Measurements from ENCODE around the gene GPR4.

Gene GPR4

DNA sequence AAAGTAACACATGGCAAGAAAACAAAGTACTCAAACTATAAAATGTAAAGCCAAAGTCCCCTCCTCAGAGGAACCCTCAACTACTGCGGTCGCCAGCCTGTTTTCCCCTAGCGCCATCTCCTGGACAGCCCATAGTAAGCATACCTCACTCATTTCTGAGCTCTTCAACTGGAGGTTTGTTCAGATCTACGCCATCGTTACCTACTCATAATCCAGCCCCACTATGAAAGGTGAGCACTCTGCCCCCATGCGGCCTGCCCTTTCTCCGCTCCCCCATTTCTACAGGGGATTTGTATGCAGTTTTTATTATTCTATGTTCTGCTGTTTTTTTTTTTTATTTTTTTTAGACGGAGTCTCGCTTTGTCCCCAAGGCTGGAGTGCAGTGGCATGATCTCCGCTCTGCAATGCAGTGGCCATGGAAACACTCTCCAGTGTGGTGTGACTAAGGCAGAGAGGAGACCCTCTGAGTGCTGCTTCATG is 43.6 kb downstream of the GPR4 start:
- ATAC-seq, result peak; percentile 89
- Mint-ChIP-seq H3K36me3 (peaks cover 6% of the 10 kb centered on the region), H3K27ac (peak overlapping the region; percentile 53), H3K9me3 (no peaks in the 10 kb centered on the region), H3K4me3 (no peak overlapping the region), H3K4me1 (peaks cover 47% of the 10 kb centered on the region), H3K27me3 (no peaks in the 10 kb centered on the region)

DNA sequence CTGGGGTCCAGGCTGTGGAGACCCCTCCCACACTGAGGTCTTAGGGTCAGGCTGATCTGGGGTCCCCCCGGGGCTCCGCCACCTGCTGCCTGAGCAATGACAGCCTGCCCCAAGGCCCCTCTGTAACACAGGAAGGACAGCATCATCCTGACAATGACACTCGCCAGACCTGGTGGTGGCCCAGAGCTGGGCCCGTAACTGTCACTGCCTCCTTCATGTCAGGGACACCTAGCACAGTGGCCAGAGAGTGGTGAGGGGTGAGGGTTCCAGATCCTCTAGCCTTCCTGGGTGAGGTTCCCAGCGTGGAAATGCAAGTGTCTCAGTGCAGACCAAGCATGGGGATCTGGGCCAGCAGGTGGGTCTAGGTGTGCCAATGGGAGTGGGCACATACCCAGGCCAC is 45.2 kb downstream of the GPR4 start:
- Mint-ChIP-seq H3K4me1 (peaks cover 39% of the 10 kb centered on the region), H3K27ac (no peak overlapping the region), H3K4me3 (no peak overlapping the region), H3K27me3 (no peaks in the 10 kb centered on the region), H3K36me3 (peaks cover 7% of the 10 kb centered on the region), H3K9me3 (no peaks in the 10 kb centered on the region)
- ATAC-seq, result no peak

DNA sequence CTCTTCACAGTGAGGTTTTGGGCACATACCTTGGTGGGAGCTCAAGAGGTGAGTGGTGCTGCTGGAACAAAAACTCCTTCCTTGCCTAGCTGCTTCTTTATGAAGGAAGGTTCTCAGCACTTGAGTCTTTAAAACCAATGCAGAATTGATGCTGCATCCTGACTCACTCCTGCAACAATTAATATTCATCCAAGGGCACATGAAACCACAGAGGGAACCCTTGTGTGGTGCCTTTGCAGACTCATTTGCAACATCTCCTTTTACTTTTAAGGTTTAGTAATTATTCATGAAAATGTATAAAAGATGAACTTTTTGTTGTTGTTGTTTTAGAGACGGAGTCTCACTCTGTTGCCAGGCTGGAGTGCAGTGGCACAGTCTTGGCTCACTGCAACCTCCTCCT is 47.5 kb downstream of the GPR4 start:
- Mint-ChIP-seq H3K9me3 (no peaks in the 10 kb centered on the region), H3K36me3 (peaks cover 6% of the 10 kb centered on the region), H3K4me1 (peaks cover 17% of the 10 kb centered on the region), H3K27me3 (no peaks in the 10 kb centered on the region), H3K4me3 (no peak overlapping the region), H3K27ac (no peak overlapping the region)
- no peak for ATAC-seq

DNA sequence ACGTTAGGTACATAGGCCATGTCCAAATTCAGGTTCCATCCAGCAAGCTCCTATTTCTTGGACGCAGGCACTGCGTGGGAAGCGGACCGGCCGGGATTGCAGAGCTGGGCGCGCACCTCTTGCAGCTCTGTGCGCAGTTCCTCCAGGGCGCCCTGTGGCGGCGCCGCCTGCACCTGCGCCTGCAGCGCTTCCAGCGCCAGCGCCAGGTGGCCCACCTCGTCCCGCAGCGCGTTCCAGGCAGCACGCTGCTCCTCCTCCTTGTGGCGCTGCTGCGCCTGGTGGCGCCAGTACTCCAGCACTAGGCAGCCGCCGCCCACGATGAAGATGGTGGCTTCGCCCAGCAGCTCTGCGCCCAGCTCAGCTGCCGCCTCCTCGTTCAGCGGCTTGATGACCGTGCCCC is 48.5 kb downstream of the GPR4 start:
- Mint-ChIP-seq H3K4me3 (no peak overlapping the region), H3K4me1 (peaks cover 10% of the 10 kb centered on the region), H3K27me3 (no peaks in the 10 kb centered on the region), H3K27ac (no peak overlapping the region), H3K36me3 (peaks cover 6% of the 10 kb centered on the region), H3K9me3 (no peaks in the 10 kb centered on the region)
- ATAC-seq, result no peak

DNA sequence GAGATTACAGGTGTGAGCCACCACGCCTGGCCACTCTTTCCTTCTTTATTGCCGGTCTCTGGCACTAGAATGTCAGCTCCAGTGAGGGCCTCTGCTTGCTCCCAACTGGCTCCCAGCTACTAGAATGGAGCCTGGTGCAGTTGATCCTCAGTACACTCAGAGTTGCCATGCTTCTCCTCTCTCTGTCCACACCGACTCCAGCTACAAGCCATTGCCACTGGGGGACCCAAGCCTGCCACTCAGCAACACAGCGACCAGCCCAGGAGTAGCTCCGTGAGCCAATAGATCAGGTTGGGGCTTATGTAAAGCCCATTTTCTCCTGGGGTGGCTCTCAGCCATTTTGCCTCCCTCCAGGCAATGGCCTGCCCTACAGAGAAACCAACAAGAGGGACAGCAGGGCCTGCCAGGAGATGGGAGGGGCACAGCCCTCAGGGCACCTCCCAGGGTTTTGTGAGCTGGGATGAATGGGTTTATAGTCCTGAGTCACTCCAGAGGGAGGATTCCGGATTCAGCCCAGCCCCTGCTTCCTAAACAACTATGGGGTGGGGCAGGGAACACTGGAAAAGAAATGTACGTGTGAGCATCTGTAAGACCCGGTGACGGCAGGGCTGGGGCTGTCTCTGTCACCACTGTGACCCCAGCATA is 53.9 kb downstream of the GPR4 start:
- Mint-ChIP-seq H3K9me3 (no peaks in the 10 kb centered on the region), H3K4me3 (no peak overlapping the region), H3K4me1 (peaks cover 28% of the 10 kb centered on the region), H3K27ac (no peak overlapping the region), H3K27me3 (no peaks in the 10 kb centered on the region), H3K36me3 (peaks cover 6% of the 10 kb centered on the region)
- no peak for ATAC-seq

DNA sequence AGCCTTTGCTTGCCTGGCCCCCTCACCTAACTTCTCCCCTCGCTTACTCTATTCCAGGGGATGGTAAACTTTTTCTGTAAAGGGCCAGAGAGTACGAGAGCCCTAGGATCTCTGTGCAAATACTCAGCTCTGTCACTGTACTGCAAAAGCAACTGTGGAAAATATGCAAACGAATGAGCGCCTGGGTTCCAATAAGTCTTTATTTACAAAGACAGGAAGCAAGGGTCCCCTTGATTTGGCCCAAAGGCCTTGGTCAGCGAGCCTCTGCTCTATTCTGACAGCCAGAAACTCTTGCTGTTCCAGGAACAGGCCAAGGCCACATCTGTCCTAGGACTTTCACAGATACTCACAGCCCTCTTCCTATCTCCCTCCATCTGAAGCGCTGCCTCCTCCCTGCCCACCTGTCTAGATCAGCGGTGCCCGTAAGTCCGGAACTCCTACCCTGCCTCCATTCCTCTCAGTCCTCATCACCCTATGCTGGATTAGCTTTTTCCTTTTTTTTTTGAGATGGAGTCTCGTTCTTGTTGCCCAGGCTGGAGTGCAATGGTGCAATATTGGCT is 54.7 kb downstream of the GPR4 start:
- H3K9me3 Mint-ChIP-seq, result no peaks in the 10 kb centered on the region
- H3K27ac Mint-ChIP-seq, result peak overlapping the region; percentile 61
- no peak overlapping the region for H3K4me3 Mint-ChIP-seq
- no peaks in the 10 kb centered on the region for H3K27me3 Mint-ChIP-seq
- peaks cover 6% of the 10 kb centered on the region for H3K36me3 Mint-ChIP-seq
- peak; percentile 32 for ATAC-seq
- H3K4me1 Mint-ChIP-seq, result peaks cover 28% of the 10 kb centered on the region

DNA sequence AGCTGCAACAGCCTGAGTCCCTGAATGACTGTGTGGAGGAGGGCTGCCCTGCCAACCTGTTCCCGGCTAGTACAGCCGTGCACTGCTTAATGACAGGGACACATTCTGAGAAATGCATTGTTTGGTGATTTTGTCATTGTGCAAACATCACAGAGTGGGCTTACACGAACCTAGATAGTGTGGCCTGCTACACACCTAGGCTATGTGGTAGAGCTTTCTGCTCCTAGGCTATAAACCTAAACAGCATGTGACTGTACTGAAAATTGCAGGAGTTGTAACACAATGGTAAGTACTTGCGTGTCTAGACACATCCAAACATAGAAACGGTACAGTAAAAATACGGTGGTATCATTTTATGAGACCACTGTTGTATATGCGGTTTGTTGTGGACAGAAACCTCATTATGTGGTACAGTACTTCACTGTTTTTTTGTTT is 59.8 kb downstream of the GPR4 start:
- Mint-ChIP-seq H3K4me3 (no peak overlapping the region), H3K4me1 (peaks cover 17% of the 10 kb centered on the region), H3K27ac (no peak overlapping the region), H3K27me3 (no peaks in the 10 kb centered on the region), H3K36me3 (no peaks in the 10 kb centered on the region), H3K9me3 (no peaks in the 10 kb centered on the region)
- ATAC-seq, result no peak

Data from stimulated activated memory B cell treated with anti-CD40 and anti-IgM and Interleukin-4, amounts not matched to agents 10 μg/mL and 1 μg/mL and 100 μg/mL, for 72 hours (primary cell).